PFSK-1 (cell line): ENCODE measurements around the gene TNS3.

Source experiments
- FOXP2 ChIP-seq: optimal IDR thresholded peaks from 2 replicates; pipeline ENCODE3; 2011; ENCODE audit warnings: borderline replicate concordance, control low read depth, inconsistent platforms; ENCODE audit not compliant: insufficient read depth; ENCODE audit errors: extremely low read length, extremely low read depth
- POLR2AphosphoS5 ChIP-seq: IDR thresholded peaks from 2 replicates; pipeline ENCODE4 v1.6.1; 2012; ENCODE audit warnings: low read depth, mild to moderate bottlenecking, control low read depth, low read length, moderate library complexity
- REST ChIP-seq, 2 experiments: IDR thresholded peaks; 2 replicates each; pipeline versions ENCODE4 v1.6.1 to v1.8.0; 2011 to 2012; ENCODE audit warnings: low read depth in 2 of 2, low read length in 2 of 2, control low read depth in 1 of 2, inconsistent platforms in 1 of 2, mild to moderate bottlenecking in 1 of 2, moderate library complexity in 1 of 2; ENCODE audit not compliant: insufficient read depth in 1 of 2
- SIN3A ChIP-seq: IDR thresholded peaks from 2 replicates; pipeline ENCODE4 v1.6.1; 2012; ENCODE audit warnings: mild to moderate bottlenecking, low read length, moderate library complexity, borderline replicate concordance; ENCODE audit not compliant: insufficient read depth
- TAF1 ChIP-seq: IDR thresholded peaks from 2 replicates; pipeline ENCODE4 v1.6.1; 2012; ENCODE audit warnings: low read length, control low read depth, borderline replicate concordance; ENCODE audit not compliant: insufficient read depth

- TF ChIP-seq POLR2AphosphoS5 = no peak
- TF ChIP-seq REST (IDR thresholded peaks at IDR 0.05; ENCODE audit: insufficient read depth in 1 of 2, low read depth in 2 of 2, low read length in 2 of 2) = no peak
- no peak for TF ChIP-seq TAF1
- TF ChIP-seq SIN3A = no peak
- no peak for TF ChIP-seq FOXP2
These were observed 215.0 kb downstream of the TNS3 start for GRCh38 chr7:47366960-47367359.
